ENCODE data around the gene RAB3IP.

DNA sequence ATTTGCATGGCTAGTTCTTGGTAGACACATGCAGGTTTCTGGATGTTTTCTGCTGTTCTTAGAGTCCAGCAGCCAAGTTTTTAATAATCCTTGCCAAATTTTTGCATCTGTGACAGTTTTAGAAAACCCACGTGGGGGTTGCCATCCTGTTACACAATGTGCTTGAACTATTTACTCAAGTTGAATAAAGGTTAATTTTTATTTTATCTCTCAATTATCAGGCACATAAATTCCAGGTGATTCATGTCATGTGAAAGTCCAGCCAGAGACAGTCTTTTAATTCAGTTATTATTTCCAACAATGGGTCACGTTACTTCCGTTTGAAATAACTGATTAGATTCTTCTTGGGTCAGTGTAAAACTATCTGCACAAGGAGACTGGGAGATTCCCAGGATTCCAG, 102.1 kb downstream of the RAB3IP start:
- TF ChIP-seq, protein P1, sequence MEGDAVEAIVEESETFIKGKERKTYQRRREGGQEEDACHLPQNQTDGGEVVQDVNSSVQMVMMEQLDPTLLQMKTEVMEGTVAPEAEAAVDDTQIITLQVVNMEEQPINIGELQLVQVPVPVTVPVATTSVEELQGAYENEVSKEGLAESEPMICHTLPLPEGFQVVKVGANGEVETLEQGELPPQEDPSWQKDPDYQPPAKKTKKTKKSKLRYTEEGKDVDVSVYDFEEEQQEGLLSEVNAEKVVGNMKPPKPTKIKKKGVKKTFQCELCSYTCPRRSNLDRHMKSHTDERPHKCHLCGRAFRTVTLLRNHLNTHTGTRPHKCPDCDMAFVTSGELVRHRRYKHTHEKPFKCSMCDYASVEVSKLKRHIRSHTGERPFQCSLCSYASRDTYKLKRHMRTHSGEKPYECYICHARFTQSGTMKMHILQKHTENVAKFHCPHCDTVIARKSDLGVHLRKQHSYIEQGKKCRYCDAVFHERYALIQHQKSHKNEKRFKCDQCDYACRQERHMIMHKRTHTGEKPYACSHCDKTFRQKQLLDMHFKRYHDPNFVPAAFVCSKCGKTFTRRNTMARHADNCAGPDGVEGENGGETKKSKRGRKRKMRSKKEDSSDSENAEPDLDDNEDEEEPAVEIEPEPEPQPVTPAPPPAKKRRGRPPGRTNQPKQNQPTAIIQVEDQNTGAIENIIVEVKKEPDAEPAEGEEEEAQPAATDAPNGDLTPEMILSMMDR (IDR thresholded peaks at IDR 0.05; ENCODE audit: low read depth, low read length, poor library complexity, severe bottlenecking) = no peak
- TF ChIP-seq EZH2phosphoT487 (IDR thresholded peaks at IDR 0.05; ENCODE audit: borderline replicate concordance, low read length) = no peak
